ENCODE data around the gene SEC16B.

DNA sequence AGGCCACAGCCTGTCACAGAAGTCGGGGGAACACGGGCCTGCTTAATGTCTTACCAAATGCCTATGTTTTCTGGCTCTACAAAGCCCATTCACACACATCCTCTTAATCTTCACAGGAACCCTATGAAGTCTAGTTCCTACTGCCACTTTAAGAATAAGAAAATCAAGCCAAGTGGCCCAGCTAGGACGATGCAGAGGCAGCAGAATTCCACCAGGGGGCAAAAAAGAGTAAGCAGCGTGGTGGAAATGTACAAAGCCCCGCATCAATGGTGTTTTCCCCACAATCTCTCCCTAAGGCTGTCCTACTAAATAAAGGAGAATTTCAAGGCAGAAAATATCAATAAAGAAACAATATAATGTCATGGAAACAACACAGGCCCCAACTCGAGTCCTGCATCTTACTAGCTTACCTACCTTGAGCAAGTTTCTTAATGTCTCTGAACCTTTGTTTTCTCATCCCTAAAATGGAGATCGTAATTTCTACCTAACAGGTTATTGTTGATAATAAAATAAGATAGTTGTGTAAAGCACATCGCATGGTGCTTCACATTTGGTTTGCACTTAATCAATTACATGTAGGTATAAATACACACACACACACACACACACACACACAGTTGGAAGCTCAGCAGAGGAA lies 21.4 kb downstream of the SEC16B start:
- no peak for TF ChIP-seq POLR2A (IDR thresholded peaks at IDR 0.05; ENCODE audit: low read length)
- TF ChIP-seq GATA1 (IDR thresholded peaks at IDR 0.05; ENCODE audit: low read depth, low read length): no peak

All from erythroblast (primary cell).